ENCODE results near the gene ZNF547. TPM values are rescaled to one million over a fixed set of nuclear protein-coding genes. Genes with fewer than 3 reads are reported as not detected.

Gene ZNF547
- total and polyA plus RNA-seq, 2 of the 8 experiments (the other 6 are each of a cell fraction or from before 2014, with no cell fraction given): 1.1 to 2.1 TPM

GRCh38 chr19:57359300-57359699 is 4.1 kb upstream of the ZNF547 start (continued):
- no peak for TF ChIP-seq YY1 (IDR thresholded peaks at IDR 0.05; ENCODE audit: low read depth, low read length)

Measured in H1 (cell line).